ENCODE measurements around the gene PHF21B.
"Not testable (repeated sequence)": the region's sequence is repeated elsewhere in the genome, so short reads cannot be mapped to it uniquely, and the experiment has no call there.

PHF21B gene

GRCh38 chr22:44914026-44914721, 95.6 kb downstream of the PHF21B start:
- Mint-ChIP-seq H3K27me3 (peaks cover 50% of the 10 kb centered on the region), H3K4me3 (no peak overlapping the region), H3K9me3 (no peaks in the 10 kb centered on the region), H3K4me1 (no peaks in the 10 kb centered on the region), H3K27ac (ENCODE audit: low read depth) (no peak overlapping the region), H3K36me3 (ENCODE audit: insufficient read depth) (peaks cover 1% of the 10 kb centered on the region)
- ATAC-seq (replicated peaks; ENCODE audit: extremely low read depth, poor library complexity, severe bottlenecking) = no peak
- DNase-seq (ENCODE audit: low spot score in 2 of 2) = no peak

GRCh38 chr22:44913198-44913983, 96.4 kb downstream of the PHF21B start:
- DNase-seq (ENCODE audit: low spot score in 2 of 2) (no peak), ATAC-seq (replicated peaks; ENCODE audit: extremely low read depth, poor library complexity, severe bottlenecking) (no peak)
- Mint-ChIP-seq H3K36me3 (ENCODE audit: insufficient read depth) (peaks cover 1% of the 10 kb centered on the region), H3K9me3 (no peaks in the 10 kb centered on the region), H3K4me1 (no peaks in the 10 kb centered on the region), H3K27ac (ENCODE audit: low read depth) (no peak overlapping the region), H3K27me3 (peaks cover 44% of the 10 kb centered on the region), H3K4me3 (no peak overlapping the region)

GRCh38 chr22:44909241-44909640, 100.6 kb downstream of the PHF21B start:
- Mint-ChIP-seq H3K4me1 (no peaks in the 10 kb centered on the region), H3K4me3 (no peak overlapping the region), H3K27me3 (peaks cover 60% of the 10 kb centered on the region), H3K36me3 (ENCODE audit: insufficient read depth) (no peaks in the 10 kb centered on the region), H3K9me3 (no peaks in the 10 kb centered on the region), H3K27ac (ENCODE audit: low read depth) (no peak overlapping the region)
- ATAC-seq (replicated peaks; ENCODE audit: extremely low read depth, poor library complexity, severe bottlenecking) (no peak), DNase-seq (ENCODE audit: low spot score in 2 of 2) (no peak)

GRCh38 chr22:44907765-44908737, 101.8 kb downstream of the PHF21B start:
- Mint-ChIP-seq H3K4me1 (no peaks in the 10 kb centered on the region), H3K27me3 (peaks cover 72% of the 10 kb centered on the region)

GRCh38 chr22:44906999-44907644, 102.7 kb downstream of the PHF21B start:
- peaks cover 71% of the 10 kb centered on the region for H3K27me3 Mint-ChIP-seq
- H3K9me3 Mint-ChIP-seq = no peaks in the 10 kb centered on the region
- no peaks in the 10 kb centered on the region for H3K4me1 Mint-ChIP-seq
- H3K27ac Mint-ChIP-seq (ENCODE audit: low read depth) = no peak overlapping the region
- ATAC-seq (replicated peaks; ENCODE audit: extremely low read depth, poor library complexity, severe bottlenecking) (no peak), DNase-seq (ENCODE audit: low spot score in 2 of 2) (no peak)
- H3K4me3 Mint-ChIP-seq = no peak overlapping the region
- H3K36me3 Mint-ChIP-seq (ENCODE audit: insufficient read depth) = peaks cover 2% of the 10 kb centered on the region

More at GRCh38 chr22:44907765-44908737, 101.8 kb downstream of the PHF21B start:
- no peaks in the 10 kb centered on the region for H3K9me3 Mint-ChIP-seq
- H3K27ac Mint-ChIP-seq (ENCODE audit: low read depth) = no peak overlapping the region
- ATAC-seq (replicated peaks; ENCODE audit: extremely low read depth, poor library complexity, severe bottlenecking) = no peak
- no peaks in the 10 kb centered on the region for H3K36me3 Mint-ChIP-seq (ENCODE audit: insufficient read depth)
- DNase-seq (ENCODE audit: low spot score in 2 of 2) = no peak
- no peak overlapping the region for H3K4me3 Mint-ChIP-seq

GRCh38 chr22:44906248-44906936, 103.4 kb downstream of the PHF21B start:
- no peaks in the 10 kb centered on the region for H3K9me3 Mint-ChIP-seq
- ATAC-seq (replicated peaks; ENCODE audit: extremely low read depth, poor library complexity, severe bottlenecking) (no peak), DNase-seq (ENCODE audit: low spot score in 2 of 2) (no peak)
- H3K27ac Mint-ChIP-seq (ENCODE audit: low read depth) = no peak overlapping the region
- H3K27me3 Mint-ChIP-seq = peaks cover 63% of the 10 kb centered on the region
- peaks cover 2% of the 10 kb centered on the region for H3K36me3 Mint-ChIP-seq (ENCODE audit: insufficient read depth)
- no peaks in the 10 kb centered on the region for H3K4me1 Mint-ChIP-seq
- H3K4me3 Mint-ChIP-seq = no peak overlapping the region

GRCh38 chr22:44904492-44905152, 105.2 kb downstream of the PHF21B start:
- not testable (repeated sequence) for H3K9me3 Mint-ChIP-seq; H3K27ac Mint-ChIP-seq (ENCODE audit: low read depth); H3K4me1 Mint-ChIP-seq; H3K36me3 Mint-ChIP-seq (ENCODE audit: insufficient read depth); H3K4me3 Mint-ChIP-seq; ATAC-seq (replicated peaks; ENCODE audit: extremely low read depth, poor library complexity, severe bottlenecking); DNase-seq (ENCODE audit: low spot score in 2 of 2)
- peaks cover 46% of the 10 kb centered on the region for H3K27me3 Mint-ChIP-seq

GRCh38 chr22:44903164-44903563, 106.6 kb downstream of the PHF21B start:
- H3K4me1 Mint-ChIP-seq; H3K9me3 Mint-ChIP-seq; H3K36me3 Mint-ChIP-seq (ENCODE audit: insufficient read depth); ATAC-seq (replicated peaks; ENCODE audit: extremely low read depth, poor library complexity, severe bottlenecking); DNase-seq (ENCODE audit: low spot score in 2 of 2); H3K27ac Mint-ChIP-seq (ENCODE audit: low read depth); H3K4me3 Mint-ChIP-seq: not testable (repeated sequence)
- H3K27me3 Mint-ChIP-seq = peaks cover 42% of the 10 kb centered on the region

- Mint-ChIP-seq H3K27ac (ENCODE audit: low read depth) (no peak overlapping the region), H3K36me3 (ENCODE audit: insufficient read depth) (peaks cover 2% of the 10 kb centered on the region), H3K27me3 (peaks cover 39% of the 10 kb centered on the region), H3K4me3 (no peak overlapping the region), H3K4me1 (no peaks in the 10 kb centered on the region), H3K9me3 (no peaks in the 10 kb centered on the region)
- ATAC-seq (replicated peaks; ENCODE audit: extremely low read depth, poor library complexity, severe bottlenecking) (no peak), DNase-seq (ENCODE audit: low spot score in 2 of 2) (no peak)
Measured at GRCh38 chr22:44901301-44901700, 108.5 kb downstream of the PHF21B start.

- Mint-ChIP-seq H3K4me1 (no peaks in the 10 kb centered on the region), H3K27me3 (peaks cover 8% of the 10 kb centered on the region), H3K4me3 (no peak overlapping the region), H3K36me3 (ENCODE audit: insufficient read depth) (peaks cover 2% of the 10 kb centered on the region), H3K9me3 (no peaks in the 10 kb centered on the region), H3K27ac (ENCODE audit: low read depth) (no peak overlapping the region)
- no peak for ATAC-seq (replicated peaks; ENCODE audit: extremely low read depth, poor library complexity, severe bottlenecking)
- no peak for DNase-seq (ENCODE audit: low spot score in 2 of 2)
Measured at GRCh38 chr22:44898236-44898635, 111.6 kb downstream of the PHF21B start.

GRCh38 chr22:44895296-44896055, 114.3 kb downstream of the PHF21B start:
- Mint-ChIP-seq H3K27ac (ENCODE audit: low read depth) (no peak overlapping the region), H3K4me3 (no peak overlapping the region)

More at GRCh38 chr22:44895296-44896055, 114.3 kb downstream of the PHF21B start:
- Mint-ChIP-seq H3K4me1 (no peaks in the 10 kb centered on the region), H3K9me3 (no peaks in the 10 kb centered on the region), H3K36me3 (ENCODE audit: insufficient read depth) (no peaks in the 10 kb centered on the region), H3K27me3 (no peaks in the 10 kb centered on the region)
- DNase-seq (ENCODE audit: low spot score in 2 of 2) (no peak), ATAC-seq (replicated peaks; ENCODE audit: extremely low read depth, poor library complexity, severe bottlenecking) (no peak)
